Left ventricle myocardium superior (tissue), 1 donor: Measurements from ENCODE around the gene FAM193A. TPM values are rescaled to one million over a fixed set of nuclear protein-coding genes. Genes with fewer than 3 reads are reported as not detected.
"Not testable (repeated sequence)": the region's sequence is repeated elsewhere in the genome, so short reads cannot be mapped to it uniquely, and the experiment has no call there.

Source experiments
- ATAC-seq: fragments of 200-7000 bp; cut with Tn5 transposase; one replicate; pipeline ENCODE4 v1.9.1; 2020; ENCODE audit warnings: mild to moderate bottlenecking, moderate library complexity
- DNase-seq: peaks from one replicate; pipeline ENCODE4 v3.0.0-alpha.2; 2020
- intact Hi-C: fragments of 100-400 bp; cut with micrococcal nuclease; formaldehyde crosslinking; loops from one replicate; pipeline ENCODE4 v1.11.0; 2022
- total RNA-seq: library from RNA; stranded (reverse); fragmentation: NEBNext Ultra II Directional; extraction: Animal tissue kit (Norgen Biotek cat#: 25700); gene quantifications from one replicate; pipeline ENCODE4 v1.2.1, GENCODE V29; 2021
- donor health status: DM: no; HTN: yes; CAD: no; lungs with severe emphysema.

The FAM193A gene
- total RNA-seq, 1 donor from 2014 or later = 16.0 TPM

DNA sequence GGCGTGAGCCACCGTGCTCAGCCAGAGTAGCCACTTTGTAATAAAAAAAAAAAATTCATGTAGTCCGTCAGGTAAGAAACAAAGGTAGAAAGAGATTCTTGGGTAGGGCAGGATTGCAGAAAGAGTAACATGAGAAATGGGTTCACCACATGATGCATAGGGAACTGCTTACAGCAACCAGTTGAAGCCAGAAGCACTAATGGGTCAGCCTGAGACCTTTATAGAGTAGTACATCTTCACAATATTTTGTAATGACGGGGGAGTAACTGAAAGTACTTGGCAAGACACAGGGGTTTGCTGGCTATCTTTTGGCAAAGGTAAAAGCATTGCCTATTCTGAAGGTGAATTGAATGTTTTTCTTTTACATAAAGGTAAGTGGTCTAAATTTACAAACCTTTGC is 29.1 kb downstream of the FAM193A start:
- ATAC-seq = peak; percentile 29
- DNase-seq = no peak
- intact Hi-C loops = no loop called here

DNA sequence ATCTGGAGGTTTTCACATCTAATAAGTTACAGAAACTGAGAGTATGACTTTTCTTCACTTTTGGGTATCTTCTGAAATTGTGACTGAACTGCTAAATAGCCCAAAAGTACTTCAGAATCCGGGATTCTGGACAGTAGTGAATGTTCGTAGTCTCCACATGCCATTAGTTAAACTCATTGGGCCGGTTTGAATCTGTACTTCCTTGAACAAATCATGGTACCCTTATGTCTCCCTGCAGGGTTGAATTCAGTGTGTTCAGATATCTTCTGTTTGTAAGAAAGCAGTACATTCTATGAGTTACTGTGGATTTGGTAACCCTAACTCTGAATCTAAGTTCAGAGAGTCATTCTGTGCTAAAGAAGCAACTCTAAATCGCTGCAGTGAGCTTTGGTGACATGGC is 33.6 kb downstream of the FAM193A start:
- intact Hi-C loops = no loop called here
- no peak for DNase-seq
- no peak for ATAC-seq

GRCh38 chr4:2570551-2571222 is 34.2 kb downstream of the FAM193A start:
- intact Hi-C loops = no loop called here

GRCh38 chr4:2572076-2572475 is 35.6 kb downstream of the FAM193A start:
- DNase-seq (no peak), ATAC-seq (no peak)
- intact Hi-C loops = no loop called here

More at GRCh38 chr4:2570551-2571222, 34.2 kb downstream of the FAM193A start:
- ATAC-seq = peak; percentile 53
- peak; percentile 42 for DNase-seq

DNA sequence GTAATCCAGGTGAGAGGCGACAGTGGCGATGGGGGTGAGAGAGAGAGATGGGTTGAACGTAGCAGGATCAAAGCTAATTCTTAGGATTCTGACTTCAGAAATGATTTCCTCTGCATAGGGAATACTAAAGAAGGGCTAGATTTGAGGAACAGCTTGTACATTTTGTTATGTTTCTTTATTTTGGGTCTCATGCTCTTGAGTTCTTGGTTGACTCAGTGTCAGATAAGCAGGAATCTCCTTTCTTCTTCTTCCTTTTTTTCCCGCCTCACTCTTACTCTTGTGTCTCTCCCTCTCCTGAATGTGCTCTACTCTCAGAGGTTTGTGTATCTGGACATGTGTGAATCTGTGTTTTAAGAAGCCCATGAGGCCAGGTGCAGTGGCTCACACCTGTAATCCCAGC is 36.4 kb downstream of the FAM193A start:
- DNase-seq = no peak
- intact Hi-C loops = no loop called here
- no peak for ATAC-seq

DNA sequence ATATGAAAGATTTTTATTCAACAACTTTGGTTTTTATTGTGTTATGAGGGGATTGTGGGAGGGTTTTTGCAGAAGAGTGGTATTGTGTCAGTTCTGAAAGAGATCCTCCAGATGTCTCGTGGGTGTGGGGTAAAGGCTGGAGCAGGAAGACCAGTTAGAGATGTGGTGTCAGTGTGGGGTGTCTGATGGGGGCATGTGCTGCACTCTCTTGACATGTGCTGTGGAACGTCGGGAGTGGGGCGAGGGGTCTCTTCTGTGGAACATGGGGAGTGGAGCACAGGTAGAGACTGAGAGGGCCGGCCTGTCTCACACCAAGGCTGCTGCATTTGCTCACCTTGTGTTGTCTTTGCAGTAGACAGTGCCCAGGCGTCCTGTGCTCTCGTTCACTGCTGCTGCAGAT is 37.6 kb downstream of the FAM193A start:
- ATAC-seq = no peak
- intact Hi-C loops = no loop called here

GRCh38 chr4:2574863-2575262 is 38.4 kb downstream of the FAM193A start:
- peak; percentile 42 for ATAC-seq

More for the DNA sequence above, 37.6 kb downstream of the FAM193A start:
- DNase-seq = no peak

GRCh38 chr4:2576290-2576689 is 39.8 kb downstream of the FAM193A start:
- intact Hi-C loops = no loop called here
- ATAC-seq = no peak
- DNase-seq = no peak

More at GRCh38 chr4:2574863-2575262, 38.4 kb downstream of the FAM193A start:
- intact Hi-C loops = no loop called here
- DNase-seq = no peak

DNA sequence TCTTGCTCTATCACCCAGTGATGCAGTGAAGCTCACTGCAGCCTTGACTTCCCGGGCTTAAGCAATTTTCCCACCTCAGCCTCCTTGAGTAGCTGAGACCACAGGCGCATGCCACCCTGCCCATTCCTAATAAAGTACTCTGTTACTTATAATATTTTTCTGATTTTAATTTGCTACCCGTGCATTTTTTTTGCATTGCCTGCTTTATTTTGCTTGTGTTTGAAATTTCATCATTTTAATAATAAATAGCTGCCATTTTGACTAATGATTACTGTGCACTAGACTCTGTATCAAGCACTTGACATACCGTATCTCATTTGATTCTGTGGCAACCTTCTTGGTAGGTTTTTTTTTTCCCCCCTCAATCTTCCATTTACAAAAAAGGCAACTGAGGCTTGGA is 41.7 kb downstream of the FAM193A start:
- ATAC-seq (no peak), DNase-seq (no peak)
- intact Hi-C loops = no loop called here

- DNase-seq = no peak
- ATAC-seq = no peak
- intact Hi-C loops = no loop called here
Observed at GRCh38 chr4:2579910-2580309, 43.5 kb downstream of the FAM193A start.

DNA sequence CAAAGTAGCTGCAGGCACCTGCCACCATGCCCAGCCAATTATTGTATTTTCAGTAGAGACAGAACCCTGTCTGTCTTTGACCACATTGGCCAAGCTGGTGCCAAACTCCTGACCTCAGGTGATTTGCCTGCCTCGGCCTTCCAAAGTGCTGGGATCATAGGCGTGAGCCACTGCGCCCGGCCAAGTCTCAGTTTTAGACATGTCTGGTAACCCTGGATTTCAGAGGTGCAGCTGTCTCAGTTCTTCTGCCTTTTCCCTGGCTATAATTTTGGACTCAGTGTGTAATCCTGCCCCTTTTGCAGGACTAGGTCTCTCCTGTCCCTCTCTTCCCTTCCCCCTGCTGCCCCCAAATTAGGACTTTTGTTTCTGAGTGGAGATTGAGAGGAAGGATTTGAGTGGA is 46.6 kb downstream of the FAM193A start:
- intact Hi-C loops = no loop called here
- ATAC-seq = no peak
- no peak for DNase-seq

DNA sequence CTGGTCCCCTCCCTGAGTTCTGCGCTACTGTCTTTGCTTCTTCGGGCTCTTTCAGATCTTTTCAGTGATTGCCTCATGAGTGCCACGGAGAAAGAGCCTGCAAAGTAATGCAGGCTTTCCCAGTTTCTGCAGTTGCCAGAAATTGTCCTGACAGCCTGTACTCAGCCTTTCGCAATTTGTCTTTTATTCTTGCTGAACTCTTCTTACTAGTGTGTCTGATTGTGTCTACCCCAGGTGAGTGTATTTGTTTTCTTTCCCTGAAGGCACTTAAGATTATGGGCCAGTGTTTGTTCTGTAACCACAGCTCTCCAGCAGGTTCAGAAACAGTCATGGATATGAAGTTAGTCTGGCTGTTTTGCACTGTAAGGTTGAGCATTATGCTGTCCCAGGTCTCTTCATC is 47.1 kb downstream of the FAM193A start:
- peak; percentile 45 for ATAC-seq

DNA sequence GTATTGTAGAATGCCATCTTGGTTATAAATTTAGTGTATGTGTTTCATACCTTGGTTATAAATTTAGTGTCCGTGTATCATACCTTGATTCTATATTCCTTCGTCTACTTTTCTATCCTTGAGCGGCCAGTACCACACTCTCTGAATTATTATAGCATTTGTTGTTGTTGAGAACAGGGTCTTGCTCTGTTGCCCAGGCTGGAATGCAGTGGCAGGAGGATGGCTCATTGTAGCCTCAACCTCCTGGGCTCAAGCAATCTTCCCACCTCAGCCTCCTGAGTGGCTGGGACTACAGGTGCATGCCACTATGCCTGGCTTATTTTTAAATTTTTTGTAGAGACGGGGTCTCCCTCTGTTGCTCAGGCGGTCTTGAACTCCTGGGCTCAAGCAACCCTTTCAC is 50.1 kb downstream of the FAM193A start:
- DNase-seq (no peak), ATAC-seq (no peak)
- intact Hi-C loops = no loop called here

More for the DNA sequence above, 47.1 kb downstream of the FAM193A start:
- DNase-seq = no peak
- intact Hi-C loops = no loop called here

GRCh38 chr4:2587213-2587823 is 50.9 kb downstream of the FAM193A start:
- DNase-seq = no peak
- intact Hi-C loops = no loop called here
- ATAC-seq = peak; percentile 50

DNA sequence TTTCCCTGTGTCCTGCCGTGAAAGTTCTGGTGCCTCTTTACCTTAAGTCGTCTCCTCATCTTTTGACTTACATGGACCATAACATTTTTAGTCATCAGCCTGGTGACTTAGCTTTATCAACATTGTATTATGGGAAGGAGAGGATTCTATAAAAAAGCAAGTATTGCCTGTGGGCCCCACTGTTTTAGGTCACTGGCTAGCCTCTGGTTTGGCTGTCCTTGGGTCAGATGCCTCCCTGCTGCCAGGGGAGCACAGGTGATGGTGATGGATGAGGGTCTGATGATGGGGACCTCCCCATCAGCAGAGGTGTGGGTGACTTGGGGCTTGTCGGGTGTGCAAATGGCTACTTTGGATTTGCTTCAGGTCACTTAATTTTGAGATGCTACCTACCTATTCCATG is 51.8 kb downstream of the FAM193A start:
- DNase-seq (no peak), ATAC-seq (no peak)
- intact Hi-C loops = no loop called here

DNA sequence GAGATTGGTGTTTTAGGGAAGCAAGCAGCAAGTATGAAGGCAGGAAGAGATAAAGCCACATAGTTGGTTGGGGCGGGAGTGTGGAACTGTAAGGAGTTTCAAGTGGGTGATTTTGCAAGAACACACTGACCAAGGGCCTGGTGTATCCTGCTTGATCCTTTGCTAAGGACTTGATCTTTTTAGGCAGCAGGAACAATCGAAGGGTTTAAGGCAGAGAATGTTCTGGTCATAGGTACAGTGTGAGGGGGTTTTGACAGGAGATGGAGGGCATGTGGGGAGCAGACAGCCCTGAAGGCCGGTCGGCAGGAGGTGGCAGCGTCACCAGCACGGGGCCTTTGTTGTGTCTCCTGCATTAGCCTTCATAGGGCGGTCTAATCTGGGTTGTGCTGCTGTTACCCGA is 54.7 kb downstream of the FAM193A start:
- ATAC-seq (peak; percentile 69), DNase-seq (no peak)
- intact Hi-C loops = no loop called here

GRCh38 chr4:2592014-2592413 is 55.6 kb downstream of the FAM193A start:
- DNase-seq, intact Hi-C loops, ATAC-seq: not testable (repeated sequence)

GRCh38 chr4:2592572-2592971 is 56.1 kb downstream of the FAM193A start:
- DNase-seq (no peak), ATAC-seq (peak; percentile 16)
- intact Hi-C loops = no loop called here

GRCh38 chr4:2593003-2593402 is 56.6 kb downstream of the FAM193A start:
- intact Hi-C loops = no loop called here
- ATAC-seq (no peak), DNase-seq (no peak)

- intact Hi-C loops = no loop called here
- DNase-seq = no peak
- ATAC-seq = no peak
Observed at GRCh38 chr4:2595436-2595835, 59.0 kb downstream of the FAM193A start.

DNA sequence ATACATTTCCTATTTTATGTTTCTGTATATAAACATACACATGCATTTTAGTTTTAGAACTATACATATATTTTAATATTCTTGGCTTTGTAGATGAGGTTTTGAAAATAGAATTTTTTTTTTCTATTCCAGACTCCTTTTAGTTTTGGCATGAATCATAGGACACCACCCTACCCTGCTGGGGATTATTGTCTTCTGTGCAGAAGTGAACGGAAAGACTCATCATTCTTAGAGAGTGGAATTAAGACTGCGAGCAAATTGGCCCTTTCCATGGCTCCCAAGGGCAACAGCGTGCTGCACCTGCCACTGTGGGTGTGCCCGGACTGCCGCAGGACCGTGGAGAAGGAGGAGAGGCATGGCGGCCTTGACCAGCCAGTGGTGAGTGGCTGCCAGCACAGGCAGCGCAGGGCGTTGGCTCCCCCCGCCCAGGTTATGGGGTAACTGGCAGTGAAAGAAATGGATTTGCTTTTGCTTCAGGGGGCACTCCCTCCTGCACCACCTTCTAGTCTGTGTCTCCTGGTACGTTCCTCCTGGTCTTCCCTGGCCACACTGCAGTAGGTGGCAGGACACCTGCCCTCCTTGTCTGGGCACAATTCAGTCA is 59.6 kb downstream of the FAM193A start:
- ATAC-seq (no peak), DNase-seq (no peak)
- intact Hi-C loops = no loop called here
